Mucosa of stomach (tissue), 1 donor: Measurements from ENCODE around the gene OR2T35.
"Not testable (repeated sequence)": the region's sequence is repeated elsewhere in the genome, so short reads cannot be mapped to it uniquely, and the experiment has no call there.

Source experiments
- H3K27me3 ChIP-seq: one replicate; pipeline ENCODE4 v1.7.0; 2013; ENCODE audit warnings: mild to moderate bottlenecking, low read length; ENCODE audit not compliant: control insufficient read depth, insufficient read depth
- H3K36me3 ChIP-seq: one replicate; pipeline ENCODE4 v1.7.0; 2013; ENCODE audit warnings: low read length; ENCODE audit not compliant: control insufficient read depth, insufficient read depth
- H3K4me1 ChIP-seq: one replicate; pipeline ENCODE4 v1.7.0; 2013; ENCODE audit warnings: mild to moderate bottlenecking, low read length; ENCODE audit not compliant: control insufficient read depth, insufficient read depth
- H3K4me3 ChIP-seq: one replicate; pipeline ENCODE4 v1.7.0; 2013; ENCODE audit warnings: low read length
- H3K9ac ChIP-seq: one replicate; pipeline ENCODE4 v1.7.0; 2013; ENCODE audit warnings: mild to moderate bottlenecking, low read length, moderate library complexity
- H3K9me3 ChIP-seq: one replicate; pipeline ENCODE4 v1.7.0; 2013; ENCODE audit warnings: mild to moderate bottlenecking, low read length, moderate library complexity; ENCODE audit not compliant: control insufficient read depth
- donor health status: Pancreatic carcinoma.

The OR2T35 gene, protein sequence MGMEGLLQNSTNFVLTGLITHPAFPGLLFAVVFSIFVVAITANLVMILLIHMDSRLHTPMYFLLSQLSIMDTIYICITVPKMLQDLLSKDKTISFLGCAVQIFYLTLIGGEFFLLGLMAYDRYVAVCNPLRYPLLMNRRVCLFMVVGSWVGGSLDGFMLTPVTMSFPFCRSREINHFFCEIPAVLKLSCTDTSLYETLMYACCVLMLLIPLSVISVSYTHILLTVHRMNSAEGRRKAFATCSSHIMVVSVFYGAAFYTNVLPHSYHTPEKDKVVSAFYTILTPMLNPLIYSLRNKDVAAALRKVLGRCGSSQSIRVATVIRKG

DNA sequence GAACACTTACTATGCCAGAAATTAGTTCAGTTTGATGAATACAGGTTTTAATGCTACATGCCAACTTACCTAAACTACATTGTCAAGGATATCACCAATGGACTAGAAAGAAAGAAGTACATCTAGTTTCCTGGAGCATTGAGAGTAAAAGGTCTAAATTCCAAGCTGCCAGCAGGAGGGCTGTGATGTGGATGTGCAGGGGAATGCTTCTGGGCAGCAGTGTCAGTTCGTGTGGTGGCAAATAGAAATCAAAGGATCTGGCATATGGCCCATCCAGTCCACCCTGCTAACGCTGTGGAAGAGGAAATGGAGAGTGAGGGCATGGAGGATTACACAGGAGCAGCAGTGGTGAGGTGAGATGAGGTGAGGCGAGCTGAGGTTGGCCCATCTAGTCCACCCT lies at the start of gene OR2T35:
OR2T35 (minus strand) TSS at position 101 of the 400 bp plus-strand sequence. CDS start 6,020 bp downstream, outside the sequence.
- not testable (repeated sequence) for H3K4me1 ChIP-seq, H3K9ac ChIP-seq, H3K9me3 ChIP-seq, H3K36me3 ChIP-seq, H3K4me3 ChIP-seq, H3K27me3 ChIP-seq

DNA sequence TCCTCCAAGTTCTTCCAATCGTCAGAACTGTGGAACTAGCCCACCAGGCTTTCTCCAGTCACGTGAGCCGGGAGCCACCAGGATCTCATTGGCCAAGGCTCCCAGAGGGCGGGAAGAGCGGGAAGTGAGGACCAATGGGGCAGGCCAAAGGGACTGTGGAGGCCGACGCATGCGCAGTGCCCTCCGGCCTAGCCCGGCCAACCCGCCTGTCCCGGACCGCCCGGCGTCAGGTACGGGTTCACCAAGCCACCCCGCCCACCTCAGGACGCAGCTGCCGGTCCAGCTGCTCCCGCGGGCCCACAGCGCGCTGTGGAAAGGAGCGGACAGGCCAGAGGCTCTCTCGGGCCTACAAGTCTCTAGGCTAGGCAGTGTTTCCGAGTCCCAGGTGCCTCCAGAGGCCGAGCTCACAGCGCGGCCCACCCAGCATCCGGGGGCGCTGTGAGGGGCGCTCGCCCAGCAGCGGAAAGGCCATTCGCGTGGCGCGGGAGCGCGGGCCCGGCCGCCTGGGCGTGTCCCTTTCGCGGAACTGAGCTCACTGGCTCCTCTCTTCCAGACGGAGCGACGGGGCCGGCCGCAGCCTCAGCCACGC lies 46.6 kb upstream of the OR2T35 start:
- Histone ChIP-seq H3K9me3 (no peaks in the 10 kb centered on the region), H3K4me1 (no peaks in the 10 kb centered on the region), H3K9ac (no peak overlapping the region), H3K36me3 (no peaks in the 10 kb centered on the region), H3K4me3 (no peak overlapping the region), H3K27me3 (no peaks in the 10 kb centered on the region)

DNA sequence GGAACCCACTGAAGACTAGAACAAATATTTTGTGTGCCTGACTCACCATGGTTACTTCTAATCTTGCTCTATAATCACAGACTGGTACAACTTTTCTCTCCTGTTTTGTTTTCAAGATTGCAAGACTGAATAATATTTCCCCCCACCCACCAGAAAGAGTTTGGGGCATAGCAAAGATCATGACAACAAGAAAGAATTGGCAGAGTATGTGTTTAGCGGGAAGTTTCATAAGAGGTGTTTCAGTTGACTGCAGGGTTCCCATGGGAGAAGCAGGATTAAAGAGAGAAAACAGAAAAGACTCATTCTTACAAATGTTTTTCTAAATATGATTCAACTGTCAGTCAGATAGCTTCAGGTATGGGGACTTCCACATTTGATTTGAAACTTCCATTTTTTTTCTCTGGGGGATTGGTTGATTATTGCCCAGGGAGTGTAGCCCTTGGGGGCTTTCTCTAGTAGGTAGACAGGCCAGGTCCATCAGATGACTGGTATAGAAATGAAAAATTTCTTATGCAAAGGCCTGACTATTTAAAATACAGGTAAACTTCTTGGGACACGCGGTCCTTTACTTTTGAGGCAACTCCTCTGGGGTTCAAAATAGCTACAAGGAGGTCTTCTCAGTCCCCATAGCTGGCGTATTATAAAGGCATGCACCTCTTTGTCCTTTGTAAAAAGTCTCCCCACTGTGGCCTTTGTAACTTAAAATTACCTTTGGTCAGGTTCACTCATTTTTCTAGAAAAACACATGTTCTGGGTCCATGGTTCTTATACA lies 43.6 kb upstream of the OR2T35 start:
- Histone ChIP-seq H3K27me3 (no peaks in the 10 kb centered on the region), H3K36me3 (no peaks in the 10 kb centered on the region), H3K4me1 (no peaks in the 10 kb centered on the region), H3K9me3 (no peaks in the 10 kb centered on the region), H3K9ac (no peak overlapping the region), H3K4me3 (no peak overlapping the region)

DNA sequence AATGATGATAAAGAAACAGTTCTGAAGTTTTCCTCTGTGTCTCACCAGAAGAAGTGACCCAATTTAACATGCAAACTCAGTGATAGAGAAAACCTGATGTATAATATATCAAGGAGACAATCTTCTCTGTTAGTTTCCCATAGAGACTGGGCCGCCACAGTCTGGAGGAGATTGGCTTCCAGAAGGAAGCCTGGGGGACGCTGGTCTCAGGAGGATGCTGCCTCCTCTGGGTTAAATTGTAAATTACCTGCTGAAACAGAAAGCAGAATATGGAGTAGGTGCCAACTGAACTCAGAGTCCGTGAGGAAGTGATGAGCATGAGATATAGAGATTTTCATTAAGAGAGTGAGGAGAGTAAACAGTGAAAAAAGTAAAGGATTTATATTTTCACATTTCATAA lies 41.7 kb upstream of the OR2T35 start:
- no peak overlapping the region for H3K9ac ChIP-seq
- H3K36me3 ChIP-seq: no peaks in the 10 kb centered on the region
- no peaks in the 10 kb centered on the region for H3K27me3 ChIP-seq
- no peak overlapping the region for H3K4me3 ChIP-seq
- H3K9me3 ChIP-seq: no peaks in the 10 kb centered on the region
- H3K4me1 ChIP-seq: no peaks in the 10 kb centered on the region

DNA sequence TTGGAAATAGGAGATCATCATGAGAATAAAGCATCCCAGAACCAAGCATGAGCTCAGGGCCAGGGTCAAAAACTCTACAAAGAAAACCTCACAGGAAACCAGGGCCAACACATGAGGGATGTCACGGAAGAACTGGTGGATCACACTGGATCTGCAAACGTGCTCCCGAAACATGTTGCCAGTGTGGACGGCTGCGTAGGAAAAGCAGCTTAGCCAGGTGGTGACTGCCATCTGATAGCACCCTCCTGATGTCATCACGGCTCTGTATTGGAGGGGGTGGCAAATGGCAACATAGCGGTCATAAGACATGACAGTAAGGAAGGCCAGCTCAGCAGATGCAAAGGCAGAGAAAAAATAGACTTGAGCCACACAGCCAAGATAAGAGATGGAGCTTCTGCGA lies 36.6 kb upstream of the OR2T35 start:
- Histone ChIP-seq H3K36me3 (no peaks in the 10 kb centered on the region), H3K4me3 (no peak overlapping the region)

DNA sequence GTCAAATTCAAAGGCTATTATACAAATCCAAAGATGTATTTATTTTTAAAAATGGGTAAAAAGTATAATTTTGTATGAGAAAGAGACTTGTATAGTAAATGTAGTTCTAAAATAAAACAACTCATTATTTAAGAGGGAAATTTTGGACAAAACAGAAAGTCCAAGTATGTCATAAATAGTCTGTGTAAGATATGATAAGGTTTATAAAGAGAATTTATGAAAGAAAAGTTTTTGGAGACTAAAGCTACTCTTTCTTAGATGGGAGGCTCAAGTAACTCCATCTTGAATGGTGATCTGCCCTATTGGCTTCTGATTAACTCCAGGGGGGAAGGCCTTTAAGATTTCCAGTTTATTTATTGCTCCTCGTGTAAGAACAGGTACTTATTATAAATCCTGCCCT lies 24.9 kb upstream of the OR2T35 start:
- no peaks in the 10 kb centered on the region for H3K9me3 ChIP-seq
- no peaks in the 10 kb centered on the region for H3K4me1 ChIP-seq
- no peaks in the 10 kb centered on the region for H3K36me3 ChIP-seq
- no peak overlapping the region for H3K9ac ChIP-seq
- H3K4me3 ChIP-seq: no peak overlapping the region
- no peaks in the 10 kb centered on the region for H3K27me3 ChIP-seq

More for the DNA sequence above, 36.6 kb upstream of the OR2T35 start:
- H3K9ac ChIP-seq: no peak overlapping the region
- H3K27me3 ChIP-seq: no peaks in the 10 kb centered on the region
- H3K9me3 ChIP-seq: no peaks in the 10 kb centered on the region
- no peaks in the 10 kb centered on the region for H3K4me1 ChIP-seq

DNA sequence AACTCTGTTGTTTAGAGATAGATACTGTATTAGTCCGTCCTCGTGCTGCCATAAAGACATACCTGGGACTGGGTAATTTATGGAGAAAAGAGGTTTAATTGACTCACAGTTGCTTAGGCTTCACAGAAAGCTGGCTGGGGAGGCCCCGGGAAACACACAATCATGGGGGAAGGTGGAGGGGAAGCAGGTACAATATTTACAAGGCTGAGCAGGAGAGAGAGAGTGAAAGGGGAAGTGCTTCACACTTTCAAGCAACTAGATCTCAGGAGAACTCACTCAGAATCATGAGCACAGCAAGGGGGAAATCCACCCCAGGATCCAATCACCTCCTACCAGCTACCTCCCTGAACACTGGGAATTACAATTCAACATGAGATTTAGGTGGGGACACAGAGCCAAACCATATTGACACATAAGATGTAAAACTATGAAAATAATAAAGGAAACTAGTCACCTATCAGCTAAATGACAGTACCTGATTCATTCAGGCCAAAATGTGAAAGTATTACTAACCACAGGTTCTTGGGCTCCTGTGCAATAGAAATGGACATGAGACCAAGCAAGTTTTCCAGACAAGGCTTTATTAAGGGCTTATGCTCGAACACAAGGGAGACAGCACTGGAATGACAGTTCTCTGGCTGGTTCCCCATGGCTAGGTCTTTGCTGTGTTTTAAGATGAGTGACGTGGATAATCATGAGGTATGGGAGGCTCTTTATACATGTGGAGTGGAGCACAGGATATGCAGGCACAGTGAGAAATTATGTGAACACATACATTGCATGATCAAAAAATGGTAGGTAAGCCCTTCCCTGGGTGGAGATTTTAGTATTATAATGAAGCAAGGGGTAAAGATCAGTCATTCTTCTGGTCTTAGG lies 18.6 kb upstream of the OR2T35 start:
- not testable (repeated sequence) for H3K36me3 ChIP-seq, H3K9ac ChIP-seq, H3K4me1 ChIP-seq, H3K27me3 ChIP-seq, H3K9me3 ChIP-seq, H3K4me3 ChIP-seq

DNA sequence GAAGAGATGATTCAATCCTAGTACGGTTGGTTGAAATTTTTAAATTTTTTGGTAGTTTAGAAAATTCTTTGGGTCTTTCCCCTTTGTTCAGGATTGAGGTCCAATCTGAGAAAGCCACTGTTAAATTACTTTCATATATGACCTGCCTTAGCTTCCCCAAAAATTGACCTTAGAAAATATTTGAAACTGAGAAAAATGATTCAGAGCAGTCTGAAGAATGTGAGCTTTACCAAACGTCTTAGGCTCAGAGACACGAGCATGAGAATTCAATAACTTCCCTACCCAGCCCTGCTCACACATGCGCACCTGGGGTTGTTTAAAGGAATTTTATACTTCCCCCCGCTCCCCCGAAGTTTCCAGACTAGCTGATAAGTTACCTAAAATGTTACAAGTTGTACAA lies 11.7 kb upstream of the OR2T35 start:
- not testable (repeated sequence) for H3K36me3 ChIP-seq, H3K27me3 ChIP-seq, H3K9me3 ChIP-seq, H3K4me1 ChIP-seq, H3K4me3 ChIP-seq, H3K9ac ChIP-seq

DNA sequence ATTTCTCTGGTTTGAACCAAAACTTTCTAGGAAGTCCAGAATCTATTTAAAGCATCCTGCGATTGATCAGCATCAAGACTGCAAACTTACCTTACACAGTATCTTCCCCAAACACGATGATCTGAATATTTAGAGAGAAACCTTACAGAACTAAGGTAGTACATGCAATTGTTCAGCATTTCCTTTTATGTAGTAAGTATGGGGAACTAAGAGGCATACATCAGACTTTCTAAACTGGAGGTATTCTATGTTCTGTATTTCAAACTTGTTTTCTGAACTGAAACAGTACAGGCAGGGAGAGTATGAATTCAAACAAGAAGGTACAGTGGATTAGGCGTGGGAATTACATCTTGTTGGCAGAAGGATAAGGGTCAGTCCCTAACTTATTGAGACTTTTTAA lies 10.3 kb upstream of the OR2T35 start, which contains the start of gene OR2T27:
OR2T27 (minus strand) TSS at position 175 of the 400 bp plus-strand sequence. CDS start 4,644 bp downstream, outside the sequence.
- H3K27me3 ChIP-seq, H3K9ac ChIP-seq, H3K4me3 ChIP-seq, H3K36me3 ChIP-seq, H3K9me3 ChIP-seq, H3K4me1 ChIP-seq: not testable (repeated sequence)

DNA sequence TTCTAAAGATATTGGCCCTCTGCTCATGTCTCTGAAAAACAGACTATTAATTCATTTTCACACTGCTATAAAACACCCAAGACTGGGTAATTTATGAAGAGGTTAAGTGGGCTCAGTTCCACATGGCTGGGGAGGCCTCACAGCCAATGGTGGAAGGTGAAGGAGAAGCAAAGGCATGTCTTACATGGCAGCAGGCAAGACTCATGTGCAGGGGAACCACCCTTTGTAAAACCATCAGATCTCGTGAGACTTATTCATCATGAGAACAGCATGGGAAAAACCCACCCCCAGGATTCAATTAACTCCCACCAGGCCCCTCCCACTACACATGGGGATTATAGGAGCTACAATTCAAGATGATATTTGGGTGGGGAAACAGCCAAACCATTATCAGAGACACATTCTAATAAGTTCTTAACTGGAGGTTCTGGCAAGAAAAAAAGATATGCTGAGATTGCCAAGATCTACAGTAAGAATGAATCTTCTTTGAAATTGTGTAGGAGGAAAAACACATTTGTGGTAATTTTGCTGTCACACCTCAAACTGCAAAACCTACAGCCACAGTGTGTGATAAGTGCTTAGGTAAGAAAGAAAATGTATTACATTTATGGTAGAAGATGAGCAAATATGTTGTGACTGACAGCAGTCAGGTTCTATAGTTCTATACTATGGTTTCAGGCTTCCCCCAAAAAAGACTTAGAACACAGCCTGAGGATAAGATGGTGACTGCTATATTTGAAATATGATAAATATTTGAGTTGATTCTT lies 3.9 kb upstream of the OR2T35 start:
- H3K27me3 ChIP-seq, H3K9me3 ChIP-seq, H3K4me1 ChIP-seq, H3K36me3 ChIP-seq, H3K4me3 ChIP-seq, H3K9ac ChIP-seq: not testable (repeated sequence)

DNA sequence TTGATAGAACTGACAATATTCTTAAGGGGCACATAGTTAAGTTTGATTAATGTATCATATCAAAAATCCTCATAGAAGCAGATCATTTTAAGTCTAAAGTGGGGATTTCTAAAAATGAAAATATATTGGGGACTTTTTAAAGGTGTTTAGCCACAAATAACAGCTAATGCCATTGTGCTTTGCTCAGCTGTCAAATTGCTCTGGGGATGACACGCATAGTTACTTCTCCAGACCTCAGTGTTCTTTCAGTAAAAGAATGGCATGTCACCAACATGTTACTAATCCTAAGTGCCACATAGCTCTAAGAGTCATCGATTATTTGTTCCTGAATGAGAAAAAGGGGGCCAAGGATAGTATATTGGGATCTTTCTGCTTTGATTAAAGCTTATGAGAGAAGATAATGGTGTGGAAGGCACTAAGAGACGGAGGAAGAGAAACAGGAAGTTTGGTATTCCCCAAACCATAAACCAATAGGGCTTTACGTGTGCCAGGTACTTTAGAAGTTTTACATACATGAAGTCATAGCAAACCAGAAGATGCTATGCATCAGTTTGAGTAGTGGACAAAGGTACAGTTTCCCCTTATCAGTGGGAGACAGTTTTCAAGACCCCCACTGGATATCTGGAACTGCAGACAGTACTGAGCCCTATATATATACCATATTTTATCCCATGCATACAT lies 2.0 kb downstream of the OR2T35 start:
- not testable (repeated sequence) for H3K27me3 ChIP-seq, H3K9me3 ChIP-seq, H3K4me3 ChIP-seq, H3K36me3 ChIP-seq, H3K4me1 ChIP-seq, H3K9ac ChIP-seq
